Suppressor macrophage treated with lipopolysaccharide for 4 hours (primary cell): Measurements from ENCODE around the gene SCUBE1.

ENCODE experiments used
- DNase-seq: peaks from one replicate; pipeline ENCODE4 v3.0.0-alpha.2; 2020

SCUBE1 gene

DNA sequence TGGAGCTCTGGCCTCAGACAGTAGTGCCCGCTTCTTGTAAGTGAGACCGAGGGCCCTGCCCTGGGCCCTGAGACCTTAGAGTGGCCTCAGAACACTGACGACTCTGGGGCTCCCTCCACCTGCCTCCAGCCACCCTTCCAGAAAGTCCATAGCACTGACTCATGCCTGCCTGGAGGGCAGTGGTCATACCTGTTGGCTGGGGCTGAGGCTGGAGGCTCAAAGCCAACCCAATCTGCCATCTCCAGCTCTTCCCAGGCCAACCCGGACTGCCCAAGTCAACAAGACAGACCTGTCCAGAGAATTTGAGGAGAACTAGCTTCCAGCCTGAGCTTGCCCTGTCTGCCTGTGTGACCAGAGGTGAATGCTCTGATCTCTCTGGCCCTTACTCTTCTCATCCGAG, 89.3 kb downstream of the SCUBE1 start:
- DNase-seq = no peak

DNA sequence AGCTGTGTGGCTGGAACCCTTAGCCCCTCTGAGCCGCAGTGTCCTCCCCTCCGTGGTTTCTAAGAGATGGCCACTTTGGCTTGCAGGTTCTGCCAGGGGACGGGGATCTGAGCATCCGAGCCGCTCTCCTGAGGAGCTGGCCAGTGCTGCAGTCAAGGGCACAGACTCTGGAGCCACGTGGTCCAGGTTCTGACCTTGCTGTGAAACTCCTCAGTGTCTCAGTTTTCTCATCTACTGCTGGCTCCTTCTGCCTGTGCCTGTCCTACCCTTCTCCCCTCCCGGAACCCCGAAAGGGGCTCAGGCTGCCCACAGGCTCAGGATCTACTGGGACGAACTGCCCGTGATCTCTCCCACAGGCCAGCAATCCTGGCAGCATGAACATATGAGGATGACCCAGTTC, 90.9 kb downstream of the SCUBE1 start:
- DNase-seq = no peak

DNA sequence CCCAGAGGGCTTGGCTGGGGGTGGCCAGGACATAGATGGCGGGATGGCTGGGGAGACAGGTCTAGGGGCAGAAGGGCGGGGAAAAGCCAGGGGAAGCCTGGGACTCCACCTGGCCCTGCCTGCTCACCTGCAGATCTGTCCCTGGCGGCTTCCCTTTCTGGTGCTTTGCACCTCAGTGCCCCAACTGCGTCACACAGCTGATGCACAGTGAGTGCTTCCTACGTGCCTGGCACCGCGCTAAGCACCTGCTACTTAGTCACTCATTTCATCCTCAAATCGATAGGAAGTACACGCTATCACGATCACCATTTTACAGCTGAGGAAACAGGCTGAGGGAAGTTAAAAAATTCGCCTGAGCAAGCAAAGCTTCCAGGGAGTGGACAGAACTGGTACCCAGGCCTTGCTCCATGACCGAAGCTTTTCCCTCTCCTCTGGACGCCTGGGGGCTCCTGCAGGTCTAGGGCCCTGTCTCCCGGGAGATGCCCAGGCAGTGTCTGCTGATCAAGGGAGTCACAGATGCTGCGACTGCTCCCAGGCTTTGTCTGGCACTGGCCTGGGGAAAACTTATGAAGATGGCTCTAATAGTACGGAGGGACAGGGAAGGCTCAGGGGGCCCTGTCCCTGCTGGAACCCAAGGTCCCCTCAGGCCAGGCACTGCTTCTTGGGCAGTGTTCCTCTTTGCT, 93.2 kb downstream of the SCUBE1 start:
- no peak for DNase-seq

DNA sequence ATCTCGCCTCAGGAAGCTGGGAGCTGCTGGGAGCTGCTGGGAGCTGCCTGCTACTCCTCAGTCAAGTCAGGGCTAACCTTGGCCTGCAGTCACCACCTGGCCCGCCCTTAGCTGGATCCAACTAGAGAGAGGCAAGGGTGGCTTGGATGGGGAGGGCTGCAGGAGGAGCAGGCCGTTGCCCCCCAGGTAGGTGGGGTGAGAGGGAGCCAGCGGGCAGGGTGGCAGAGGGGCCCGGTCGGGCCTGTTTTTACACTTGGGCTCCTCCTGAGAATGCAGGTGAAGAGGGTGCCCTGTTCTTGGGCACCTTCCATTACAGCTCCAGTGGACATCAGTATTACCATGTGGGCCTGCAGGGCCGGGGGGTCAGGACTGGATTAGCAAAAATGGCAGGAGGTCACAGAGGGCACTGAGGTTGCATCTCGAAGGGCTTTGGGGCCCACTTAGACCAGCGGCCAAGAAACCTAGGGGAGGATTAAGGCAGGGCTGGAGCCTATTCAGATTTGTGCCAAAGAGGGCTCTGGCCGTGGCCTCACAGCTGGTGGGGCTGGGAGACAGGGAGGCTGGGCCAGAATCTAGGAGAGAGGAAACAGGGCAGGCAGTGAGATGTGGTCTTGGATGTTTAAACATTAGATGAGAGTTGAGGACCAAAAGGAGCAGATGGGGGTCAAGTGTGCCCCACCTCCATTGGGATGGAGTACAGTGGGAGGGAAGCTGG, 95.5 kb downstream of the SCUBE1 start:
- no peak for DNase-seq

DNA sequence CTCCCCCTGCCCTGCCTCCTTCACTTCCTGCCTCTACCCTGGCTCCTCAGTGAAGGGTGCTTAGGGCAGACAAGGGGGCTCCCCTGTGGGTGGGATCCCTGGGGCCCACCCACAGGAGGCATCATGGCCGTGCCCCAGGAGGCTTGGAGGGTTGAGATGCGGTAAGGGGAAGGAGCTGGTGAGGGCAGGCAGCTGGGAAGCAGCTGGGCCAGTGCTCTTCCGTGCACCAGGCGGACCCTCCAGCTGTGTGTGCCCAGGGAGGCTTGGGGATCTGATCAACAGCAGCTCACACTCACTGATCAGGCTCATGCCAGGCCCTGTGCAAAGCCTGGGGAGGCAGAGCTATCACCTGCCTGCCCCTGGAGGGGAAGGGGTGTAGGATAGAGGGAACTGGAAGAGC, 97.0 kb downstream of the SCUBE1 start:
- DNase-seq = no peak

DNA sequence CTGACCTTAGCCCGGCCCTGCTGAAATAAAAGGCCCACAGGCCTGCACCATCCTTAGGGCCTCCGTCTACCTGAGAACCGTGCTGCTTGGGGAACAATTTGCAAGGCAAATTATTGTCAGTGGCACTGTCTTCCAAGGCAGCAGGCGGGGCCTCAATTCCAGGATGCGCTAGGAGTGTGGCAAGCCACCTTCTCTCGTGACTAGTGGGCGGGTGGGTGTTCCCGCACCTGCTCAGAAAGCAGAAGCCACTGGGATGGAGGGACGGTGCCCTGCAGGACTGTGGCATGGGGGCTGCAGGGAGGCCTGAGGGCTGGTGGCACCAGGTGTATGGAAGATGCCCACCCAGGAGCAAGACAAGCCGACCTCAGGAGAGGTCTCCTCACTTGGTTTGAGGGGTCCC, 97.5 kb downstream of the SCUBE1 start:
- DNase-seq = no peak

DNA sequence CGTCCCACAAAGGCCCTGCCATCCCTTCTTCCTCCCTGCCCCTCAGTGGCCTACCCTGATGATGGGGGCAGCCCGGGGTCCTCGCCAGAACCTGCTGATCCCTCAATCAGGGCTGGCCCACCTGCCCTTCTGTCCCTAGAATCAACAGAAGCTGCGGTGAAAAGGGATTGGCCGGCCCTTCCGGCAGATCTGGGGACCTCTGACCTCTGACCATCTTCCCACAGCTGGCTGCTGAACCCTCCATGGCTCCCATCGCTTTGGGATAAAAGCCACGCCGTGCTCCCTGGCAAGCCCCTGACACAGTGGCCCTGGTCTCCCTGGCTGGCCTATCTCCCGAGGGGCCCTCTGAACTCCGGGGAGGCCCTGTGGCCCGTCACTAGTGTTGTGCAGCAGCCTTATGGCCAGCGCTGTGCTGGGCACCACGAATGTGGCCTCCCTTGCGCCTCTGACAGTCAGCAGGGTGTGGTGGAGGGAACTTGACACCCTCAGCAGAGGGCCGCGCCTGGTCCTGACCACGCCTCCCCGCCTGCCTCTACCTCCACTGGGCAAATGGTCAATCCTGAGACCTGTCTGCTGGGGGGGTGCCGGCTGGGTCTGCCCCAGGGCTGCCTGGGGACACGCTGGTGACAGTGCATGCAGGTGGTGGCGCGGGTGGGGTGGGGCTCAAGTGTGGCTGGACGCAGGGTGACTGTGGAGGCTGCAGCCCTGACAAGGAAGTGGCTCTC, 98.2 kb downstream of the SCUBE1 start:
- no peak for DNase-seq

DNA sequence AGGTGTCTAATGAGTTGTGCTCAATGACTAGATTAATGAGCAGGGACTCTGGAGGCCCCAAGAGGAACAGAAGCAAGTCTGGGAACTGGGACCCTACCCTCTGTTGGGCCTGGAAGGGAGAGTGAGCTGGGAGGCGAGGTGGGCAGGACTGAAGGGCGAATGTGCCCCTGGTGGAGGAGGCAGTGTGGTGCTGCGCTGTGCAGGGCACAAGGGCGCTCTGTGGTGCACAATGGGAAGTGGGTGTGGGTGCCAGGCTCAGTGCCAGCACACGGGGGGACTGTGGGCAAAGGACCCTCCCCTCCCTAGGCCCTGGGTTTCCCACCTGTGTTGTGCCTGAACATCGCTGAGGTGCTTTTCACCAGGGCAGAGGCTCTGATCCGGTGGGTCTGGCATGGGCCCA, 98.8 kb downstream of the SCUBE1 start:
- no peak for DNase-seq

DNA sequence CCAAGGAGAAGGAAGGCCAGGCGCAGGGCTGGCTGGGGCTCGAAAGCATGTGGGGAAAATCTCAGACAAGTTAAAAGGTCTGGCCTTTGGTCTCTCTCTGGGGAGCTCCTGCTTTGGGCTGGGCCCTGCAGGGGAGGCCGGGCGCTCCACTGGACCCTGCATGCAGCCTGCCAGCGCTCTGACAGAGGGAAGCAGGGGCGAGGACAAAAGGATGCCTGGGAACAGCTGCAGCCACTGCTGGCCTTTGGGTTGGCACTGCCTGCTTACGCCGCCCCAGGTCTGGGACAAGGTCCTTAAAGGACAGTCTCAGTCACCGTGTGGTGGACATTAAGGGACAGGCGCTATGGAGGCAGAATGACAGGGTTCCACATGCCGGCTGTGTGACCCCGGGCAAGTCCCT, 99.8 kb downstream of the SCUBE1 start:
- no peak for DNase-seq

DNA sequence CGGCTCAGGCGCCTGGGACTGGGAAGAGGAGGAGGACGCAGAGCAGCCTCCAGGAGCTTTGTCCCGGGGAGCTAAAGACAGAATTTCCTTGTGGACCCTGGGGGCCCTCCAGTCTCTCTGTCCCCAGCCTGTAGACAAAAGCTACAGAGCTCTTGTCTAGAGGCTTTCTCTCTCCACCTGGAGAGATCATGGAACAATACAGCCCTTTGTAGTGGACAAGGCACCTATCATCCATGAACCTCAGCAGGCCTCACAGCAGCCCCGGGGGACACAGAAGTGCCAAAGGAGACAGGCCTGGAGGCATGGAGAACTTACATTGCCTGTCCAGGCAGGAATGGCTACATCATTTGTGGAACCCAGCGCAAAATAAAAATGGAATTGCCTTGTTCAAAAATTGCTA, 100.5 kb downstream of the SCUBE1 start:
- DNase-seq = no peak

DNA sequence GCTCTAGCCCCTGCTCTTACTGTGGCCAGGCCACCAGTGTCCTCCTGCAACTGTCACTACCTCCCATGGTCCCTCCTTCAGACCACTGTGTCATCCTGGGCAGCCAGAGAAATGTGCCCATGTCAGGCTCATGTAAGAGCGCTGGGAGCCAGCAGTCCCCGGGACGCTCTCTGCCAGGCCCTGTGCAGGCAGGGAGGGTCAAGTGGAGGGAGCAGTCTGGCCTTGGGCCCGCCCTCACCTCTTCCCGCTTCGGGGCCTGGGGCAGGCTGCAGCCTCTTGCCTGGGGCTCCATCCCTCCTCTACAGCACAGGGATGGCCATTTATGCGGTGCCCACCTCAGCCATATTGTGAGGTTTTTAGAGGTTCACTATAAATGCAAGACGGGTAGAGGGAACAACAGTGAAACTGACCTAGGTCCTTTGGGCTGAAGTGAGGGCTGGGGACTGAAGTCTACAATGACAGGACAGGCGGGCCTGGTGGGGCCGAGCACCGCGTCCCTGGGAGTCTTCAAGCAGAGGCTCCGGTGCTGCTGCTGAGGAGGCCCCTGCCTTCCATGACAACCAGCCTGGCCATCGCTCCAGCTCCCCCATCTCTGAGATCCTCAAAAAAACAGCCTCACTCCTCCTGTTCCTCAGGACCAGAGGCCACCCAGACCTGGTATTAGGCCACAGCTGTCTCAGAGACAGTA, 101.3 kb downstream of the SCUBE1 start:
- DNase-seq = no peak

DNA sequence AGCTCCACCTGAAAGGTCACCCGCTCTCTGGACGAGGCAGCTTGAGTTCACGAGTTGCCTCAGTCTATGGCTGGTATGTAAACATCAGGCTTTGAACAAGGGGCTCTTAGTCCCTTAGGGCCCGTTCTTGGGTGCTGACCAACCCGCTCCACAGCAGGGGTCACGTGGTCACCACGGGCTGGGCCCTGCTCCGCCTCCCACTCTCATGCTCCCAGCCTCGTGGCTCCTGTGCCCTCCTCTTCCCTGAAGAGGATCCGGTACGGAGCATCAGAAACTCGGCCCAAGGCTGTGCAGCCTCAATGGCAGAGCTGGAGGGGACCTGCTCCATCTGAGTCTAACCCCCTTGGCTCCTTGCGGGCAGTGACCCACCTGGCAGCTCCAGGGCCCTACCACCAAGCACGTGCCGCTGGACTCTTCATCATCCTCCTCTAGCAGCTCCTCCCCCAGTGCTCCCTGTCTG, 102.0 kb downstream of the SCUBE1 start:
- DNase-seq = no peak

DNA sequence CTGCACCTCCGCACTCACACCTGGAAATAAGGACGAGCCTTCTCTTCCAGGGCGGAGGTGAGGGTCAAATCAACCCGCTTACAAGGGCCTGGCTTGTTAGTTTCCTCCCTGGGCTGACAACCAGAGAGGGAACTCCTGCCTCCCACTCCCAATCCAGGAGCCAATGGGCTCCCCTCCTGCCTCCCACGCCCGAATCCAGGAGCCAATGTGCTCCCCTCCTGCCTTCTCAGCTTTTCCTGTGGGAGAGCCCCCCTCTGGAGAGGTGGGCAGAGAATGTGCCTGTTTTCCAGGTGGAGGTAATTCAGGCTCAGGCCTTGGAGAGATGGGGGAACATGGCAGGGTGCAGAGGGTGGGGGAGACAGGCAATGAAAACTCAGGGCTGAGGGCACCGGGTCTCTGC, 102.6 kb downstream of the SCUBE1 start:
- no peak for DNase-seq

DNA sequence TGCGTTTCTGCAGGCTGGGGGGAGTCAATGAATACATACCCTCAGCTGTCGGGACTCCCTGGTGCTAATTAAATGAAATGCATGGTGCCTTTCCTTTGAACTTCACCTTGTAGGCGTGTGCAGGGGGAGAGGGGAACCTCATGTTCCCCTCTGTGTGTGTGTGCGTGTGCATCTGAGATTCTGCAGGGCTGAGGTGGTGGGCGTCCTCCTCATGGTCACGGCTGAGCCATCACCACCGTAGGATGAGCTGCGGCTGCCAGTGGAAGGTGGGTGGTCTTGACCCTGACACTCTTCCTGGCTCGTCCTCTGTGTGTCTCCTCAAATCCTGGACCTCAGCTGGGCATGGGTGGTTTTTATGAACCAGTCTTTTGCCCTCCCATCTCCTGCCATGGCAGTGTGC, 103.2 kb downstream of the SCUBE1 start:
- DNase-seq = no peak

DNA sequence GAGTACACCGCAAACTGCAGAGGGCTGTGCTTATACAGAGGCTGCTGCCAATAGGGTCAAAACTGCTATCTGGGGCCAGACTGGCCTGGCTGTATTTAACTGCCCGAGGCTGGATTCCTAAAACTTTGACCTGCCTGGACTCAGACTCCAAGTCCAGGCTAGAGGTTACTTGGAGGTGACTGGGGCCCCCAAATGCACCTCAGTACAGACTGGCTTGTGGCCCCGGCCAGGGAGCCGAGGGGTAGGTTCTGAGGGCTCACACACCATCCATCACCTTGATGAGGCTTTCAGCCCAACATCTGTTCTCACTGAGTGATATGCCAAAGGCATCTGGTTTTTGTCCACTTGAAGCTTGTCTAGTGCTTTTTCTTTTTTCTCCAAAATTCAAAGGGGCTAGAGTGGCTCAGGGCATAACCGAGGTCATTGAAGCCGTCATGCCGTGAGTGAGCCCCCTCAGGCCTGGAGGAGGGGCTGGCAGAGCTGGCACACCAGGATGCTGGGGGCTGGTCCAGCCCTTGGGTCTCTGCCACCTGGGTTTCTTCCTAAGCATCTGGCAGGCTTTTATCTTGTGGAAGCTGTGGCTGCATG, 103.9 kb downstream of the SCUBE1 start:
- no peak for DNase-seq

DNA sequence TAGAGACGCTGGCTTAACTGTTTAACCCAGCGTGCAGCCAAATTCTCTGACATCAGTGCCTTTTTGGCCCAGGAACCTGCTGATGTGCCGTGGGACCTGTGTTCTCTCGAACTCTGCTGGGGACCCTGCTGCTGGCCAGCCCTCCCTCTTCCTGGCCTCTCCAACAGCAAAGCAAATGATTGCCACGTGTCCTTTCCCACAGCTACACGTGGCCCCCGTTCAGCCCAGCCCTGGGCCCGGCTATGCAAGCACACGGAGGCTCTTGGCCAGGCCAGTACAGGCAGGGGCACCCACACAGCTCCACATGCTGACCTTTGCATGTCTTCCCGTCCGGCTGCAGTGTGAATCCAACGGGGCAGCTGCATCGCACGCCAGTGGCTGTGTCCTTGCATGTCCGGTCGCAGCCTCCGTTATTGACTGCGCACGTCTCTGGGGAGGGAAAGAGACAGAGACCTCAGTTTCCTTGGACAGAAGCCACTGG, 104.6 kb downstream of the SCUBE1 start:
- no peak for DNase-seq

DNA sequence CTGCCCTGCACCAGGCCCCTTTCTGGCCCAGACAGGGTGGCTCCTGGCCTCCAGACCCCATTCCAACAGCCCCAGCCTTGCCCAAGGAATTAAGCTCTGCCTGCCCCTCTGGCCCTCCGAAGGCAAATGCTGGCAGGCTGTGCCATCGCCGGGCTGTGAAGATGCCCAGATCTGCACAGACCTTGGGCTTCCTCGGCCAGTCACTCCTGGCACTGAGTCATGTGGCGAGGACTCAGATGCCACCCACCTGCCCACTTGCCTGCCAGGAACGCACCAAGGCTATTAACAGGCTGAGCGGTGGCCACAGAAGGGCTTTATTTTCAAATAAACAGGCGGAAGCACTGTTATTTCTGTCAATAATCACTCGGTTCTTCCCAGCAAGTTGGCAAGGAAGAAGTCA, 105.9 kb downstream of the SCUBE1 start:
- DNase-seq = no peak

DNA sequence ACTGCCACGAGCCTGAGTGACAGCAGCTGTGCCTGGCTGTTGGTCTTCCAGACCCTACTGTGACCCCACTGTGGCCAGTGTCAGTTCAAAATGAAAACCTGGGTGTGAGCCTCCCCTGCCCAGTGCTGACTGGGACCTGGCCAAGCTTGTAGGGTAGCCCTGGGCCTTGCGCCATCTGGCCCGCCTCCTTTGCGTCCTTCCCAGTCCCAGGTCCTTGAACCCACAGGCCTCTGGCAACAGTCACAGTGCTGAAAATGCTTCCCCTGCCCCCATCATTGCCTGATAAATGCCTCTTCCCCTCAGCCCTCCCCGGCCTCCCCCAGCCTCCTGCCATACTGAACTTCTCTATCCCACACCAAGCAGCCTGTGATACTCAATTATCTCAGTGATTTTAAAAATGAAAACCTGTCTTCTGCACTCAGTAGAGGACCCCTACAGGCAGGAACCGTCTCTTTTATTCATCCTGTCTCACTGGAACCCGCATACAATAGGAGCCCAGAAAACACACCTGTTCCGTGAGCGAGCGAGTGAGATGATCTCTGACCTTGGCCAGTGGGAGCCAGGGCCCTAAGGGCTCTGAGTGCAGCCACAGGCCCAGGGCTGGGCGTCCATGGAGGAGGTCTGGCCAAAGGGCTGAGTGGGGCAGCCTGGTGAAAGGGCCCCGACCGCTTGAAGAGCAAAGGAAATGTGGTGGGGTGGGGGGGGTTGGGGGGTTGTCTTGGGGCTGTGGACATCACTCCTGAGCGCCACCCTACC, 106.6 kb downstream of the SCUBE1 start:
- DNase-seq = no peak

DNA sequence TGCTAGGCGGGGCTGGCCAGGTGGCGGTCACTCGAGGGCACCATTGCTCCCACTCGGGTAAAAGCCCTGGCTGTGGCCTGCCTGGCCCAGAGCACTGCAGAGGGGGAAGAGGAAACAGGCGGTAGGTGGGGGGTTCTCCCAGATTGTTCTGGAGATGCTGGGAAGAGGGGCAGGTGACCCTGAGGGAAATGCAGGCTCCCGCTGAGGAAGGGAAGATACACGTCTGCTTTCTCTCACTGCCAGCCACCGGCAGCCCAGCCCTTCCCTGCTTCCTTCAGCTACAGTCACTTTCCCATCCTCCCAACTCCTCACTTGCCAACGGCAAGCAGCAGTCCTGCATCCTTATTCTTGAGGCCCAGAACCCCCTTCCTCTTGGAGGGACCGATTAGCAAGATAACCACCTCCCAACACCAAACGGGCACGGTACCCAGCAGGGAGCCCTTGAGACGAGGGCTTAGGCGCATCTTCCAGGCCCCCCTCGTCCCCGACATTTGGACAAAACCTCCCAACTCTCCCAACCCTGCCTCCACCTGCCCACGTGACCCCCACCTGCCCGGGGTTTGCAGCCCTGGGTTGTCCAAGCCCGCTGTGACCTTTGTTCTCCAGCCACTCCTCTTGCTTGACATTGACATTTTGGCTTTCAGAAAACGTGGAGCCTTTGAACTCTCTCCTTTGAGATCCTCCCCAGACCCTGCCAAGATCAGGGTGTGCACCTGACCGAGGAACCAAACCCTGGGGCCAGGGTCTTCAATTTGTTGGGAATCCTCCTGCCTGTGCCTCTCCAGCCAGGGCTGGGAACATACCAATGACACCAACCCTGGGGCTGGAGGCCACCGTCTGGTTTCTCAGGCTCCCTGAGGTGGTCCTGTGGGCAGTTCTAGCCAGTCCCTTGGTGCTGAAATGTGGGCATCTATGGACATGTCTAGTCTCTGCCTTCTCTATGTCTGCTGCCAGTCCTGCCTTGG, 107.4 kb downstream of the SCUBE1 start:
- DNase-seq = no peak

DNA sequence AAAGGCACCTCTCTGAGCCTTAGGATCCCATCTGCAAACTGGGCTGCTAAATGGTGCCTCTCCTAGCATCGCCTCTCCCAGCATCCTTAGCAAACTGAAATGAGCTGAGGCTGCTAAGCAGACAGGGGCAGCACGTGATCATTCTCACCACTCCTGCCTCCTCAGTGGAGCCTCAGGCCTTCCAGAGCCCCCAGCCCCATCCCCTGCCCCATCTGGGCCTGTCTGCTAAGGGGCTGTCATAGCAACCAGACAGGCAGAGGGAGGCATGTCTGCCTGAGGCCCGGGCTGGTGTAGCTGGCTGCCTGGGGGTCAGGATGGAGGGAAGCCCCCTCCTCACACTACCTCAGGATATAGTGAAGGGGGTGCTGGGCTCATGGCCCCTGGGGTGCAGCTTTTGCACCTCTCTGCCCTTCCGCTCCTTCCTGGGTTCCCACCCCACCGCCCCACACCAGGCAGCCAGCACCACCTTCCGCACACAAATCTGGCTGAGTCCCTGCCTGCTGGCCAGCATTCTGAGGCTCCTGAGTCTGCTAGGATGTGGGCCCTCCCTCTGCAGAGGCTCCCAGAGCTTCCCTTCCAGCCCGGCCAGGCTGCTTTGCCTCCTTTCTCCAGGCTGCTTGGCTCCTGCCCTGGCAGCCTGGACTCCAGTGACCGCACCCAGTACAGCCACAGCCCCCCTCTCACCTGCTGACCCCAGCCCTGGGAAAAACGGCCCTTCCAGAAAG, 108.7 kb downstream of the SCUBE1 start:
- no peak for DNase-seq
